GM15510 (cell line): Measurements from ENCODE around the gene CCNE1.

Experiments
- POLR2A ChIP-seq: IDR thresholded peaks from 3 replicates; pipeline ENCODE4 v1.6.1; 2011; ENCODE audit warnings: borderline replicate concordance; ENCODE audit not compliant: insufficient read length; ENCODE audit errors: extremely low read depth

Gene CCNE1

GRCh38 chr19:29867984-29868383 lies 56.2 kb downstream of the CCNE1 start:
- no peak for TF ChIP-seq POLR2A

DNA sequence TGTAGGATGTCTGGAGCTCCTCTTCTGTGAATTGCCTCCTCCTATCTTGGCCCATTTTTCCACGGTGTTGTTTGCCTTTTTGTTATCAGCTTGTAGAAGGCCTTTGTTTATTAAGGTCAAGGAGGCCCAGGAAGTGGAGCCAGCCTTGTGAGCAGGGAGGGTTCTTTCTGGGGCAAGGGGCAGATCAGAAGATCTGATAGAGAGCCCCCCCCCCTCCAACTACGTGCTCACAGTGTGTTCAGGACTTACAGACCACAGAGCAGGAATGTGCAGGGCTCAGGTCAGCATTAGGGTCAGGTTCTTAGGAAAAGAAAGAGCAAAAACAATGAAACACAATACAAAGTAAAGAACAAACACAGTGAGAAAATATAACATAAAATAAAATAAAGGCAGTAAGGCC lies 59.4 kb downstream of the CCNE1 start:
- no peak for TF ChIP-seq POLR2A

DNA sequence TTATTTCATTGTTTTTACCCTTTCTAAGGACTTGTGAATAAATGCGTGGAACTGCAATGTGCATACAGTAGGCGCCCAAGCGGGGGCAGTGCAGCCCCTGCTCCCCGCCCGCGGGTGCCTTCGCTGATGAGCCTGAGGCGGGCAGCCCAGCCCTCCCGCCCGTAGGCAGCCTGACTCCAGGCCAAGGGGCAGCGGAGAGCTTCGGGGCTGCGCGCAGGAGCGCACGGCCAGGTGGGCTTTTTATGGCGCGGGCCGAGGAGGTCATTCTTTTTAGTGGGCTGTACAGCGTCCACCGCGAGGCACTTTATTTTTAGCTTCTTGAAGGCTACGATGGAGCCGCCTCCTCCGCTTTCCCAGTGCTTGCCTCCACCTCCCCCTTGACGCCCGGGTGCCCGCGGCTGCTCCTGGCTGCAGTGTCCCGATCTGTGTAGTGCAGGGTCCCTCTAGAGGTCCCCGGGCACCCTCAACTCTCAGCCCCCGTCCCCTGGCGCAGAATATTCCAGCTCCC lies 60.5 kb downstream of the CCNE1 start:
- TF ChIP-seq POLR2A: no peak

GRCh38 chr19:29873024-29873800 lies 61.4 kb downstream of the CCNE1 start:
- TF ChIP-seq POLR2A: no peak
